ENCODE measurements around the gene DUOXA1. TPM values are rescaled to one million over a fixed set of nuclear protein-coding genes. Genes with fewer than 3 reads are reported as not detected.
A peak's percentile ranks its signal among the peaks of the same experiment; 100 is the strongest.

Gene DUOXA1
- total RNA-seq, 3 donors from 2014 or later, result 0.80 to 3.3 (median 1.0) TPM

DNA sequence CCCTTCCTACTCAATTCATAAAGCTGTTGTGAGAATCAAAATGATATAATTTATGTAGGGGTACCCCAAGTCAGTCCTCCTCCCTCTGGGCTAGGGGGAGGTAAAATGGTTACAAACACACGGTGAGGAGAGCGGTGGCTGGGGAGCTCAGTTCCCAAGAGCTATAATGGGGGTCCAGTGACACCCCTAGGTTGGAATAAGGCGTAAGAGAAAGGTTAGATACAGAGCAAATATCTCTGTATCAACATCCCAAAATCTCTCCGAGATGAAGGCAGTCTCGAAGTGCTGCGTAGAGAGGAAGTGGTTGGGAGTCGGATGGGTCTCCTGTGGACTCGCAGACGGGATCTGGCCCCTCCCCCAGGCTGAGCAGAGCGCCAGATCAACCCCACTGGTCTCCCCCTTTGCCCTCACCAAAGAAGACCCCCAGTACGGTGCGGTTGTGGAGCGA, 17.5 kb downstream of the DUOXA1 start:
- intact Hi-C loops (cut with DNase I; ENCODE audit: low total_unique reads), result no loop called here
- Histone ChIP-seq H3K9me3 (no peaks in the 10 kb centered on the region), H3K36me3 (no peaks in the 10 kb centered on the region), H3K4me3 (peak overlapping the region in 2 of 3 donors; percentile 21 to 56), H3K27ac (no peak overlapping the region), H3K4me1 (peaks cover 7% of the 10 kb centered on the region in 2 donors), H3K27me3 (peaks cover 14 to 80% of the 10 kb centered on the region in 2 donors)
- no peak for DNase-seq (ENCODE audit: low spot score in 2 of 2)
- TF ChIP-seq POLR2AphosphoS5 (IDR thresholded peaks at IDR 0.05) (no peak), POLR2A (IDR thresholded peaks at IDR 0.05) (no peak)
- TF ChIP-seq, protein P1, sequence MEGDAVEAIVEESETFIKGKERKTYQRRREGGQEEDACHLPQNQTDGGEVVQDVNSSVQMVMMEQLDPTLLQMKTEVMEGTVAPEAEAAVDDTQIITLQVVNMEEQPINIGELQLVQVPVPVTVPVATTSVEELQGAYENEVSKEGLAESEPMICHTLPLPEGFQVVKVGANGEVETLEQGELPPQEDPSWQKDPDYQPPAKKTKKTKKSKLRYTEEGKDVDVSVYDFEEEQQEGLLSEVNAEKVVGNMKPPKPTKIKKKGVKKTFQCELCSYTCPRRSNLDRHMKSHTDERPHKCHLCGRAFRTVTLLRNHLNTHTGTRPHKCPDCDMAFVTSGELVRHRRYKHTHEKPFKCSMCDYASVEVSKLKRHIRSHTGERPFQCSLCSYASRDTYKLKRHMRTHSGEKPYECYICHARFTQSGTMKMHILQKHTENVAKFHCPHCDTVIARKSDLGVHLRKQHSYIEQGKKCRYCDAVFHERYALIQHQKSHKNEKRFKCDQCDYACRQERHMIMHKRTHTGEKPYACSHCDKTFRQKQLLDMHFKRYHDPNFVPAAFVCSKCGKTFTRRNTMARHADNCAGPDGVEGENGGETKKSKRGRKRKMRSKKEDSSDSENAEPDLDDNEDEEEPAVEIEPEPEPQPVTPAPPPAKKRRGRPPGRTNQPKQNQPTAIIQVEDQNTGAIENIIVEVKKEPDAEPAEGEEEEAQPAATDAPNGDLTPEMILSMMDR (IDR thresholded peaks at IDR 0.05), result no peak

DNA sequence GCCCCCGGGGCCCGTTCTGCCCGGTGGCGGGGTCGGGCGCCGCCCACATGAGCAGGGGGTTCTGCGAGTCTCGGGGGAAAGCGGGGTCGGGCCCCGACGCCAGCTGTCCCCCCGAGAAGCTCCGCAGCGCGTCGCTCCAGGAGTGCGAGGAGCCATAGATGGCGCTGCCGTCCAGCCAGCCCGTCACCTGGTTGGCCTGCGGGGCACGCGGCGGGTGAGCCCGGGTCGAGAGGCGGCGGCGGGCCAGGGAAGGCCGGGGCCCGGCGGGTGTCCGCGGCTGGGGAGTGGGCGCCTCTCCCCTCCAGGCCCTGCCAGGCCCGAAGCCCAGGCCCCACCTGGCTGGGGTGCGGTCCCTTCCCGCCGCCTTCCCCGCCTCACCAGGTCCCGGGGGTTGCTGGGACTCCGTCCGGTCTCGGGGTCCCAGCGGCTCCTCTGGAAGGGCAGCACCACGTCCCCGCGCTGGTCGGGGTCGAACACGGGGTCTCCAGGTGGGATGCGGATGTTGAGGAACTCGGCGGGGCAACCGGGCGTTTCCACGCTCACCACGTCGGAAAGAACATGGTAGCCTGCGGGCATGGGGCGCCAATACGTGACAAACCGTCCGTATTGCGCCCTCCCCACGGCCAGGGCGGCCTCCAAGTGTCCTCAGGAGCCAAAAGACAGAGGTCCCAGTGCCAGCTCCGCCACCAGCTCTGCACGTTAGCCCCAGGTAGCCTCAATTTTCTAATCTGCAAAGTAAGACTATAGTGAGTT, 18.1 kb downstream of the DUOXA1 start:
- no peak for DNase-seq (ENCODE audit: low spot score in 2 of 2)
- no peak for TF ChIP-seq POLR2AphosphoS5 (IDR thresholded peaks at IDR 0.05)
- TF ChIP-seq, protein P1 (IDR thresholded peaks at IDR 0.05), result no peak
- TF ChIP-seq POLR2A (IDR thresholded peaks at IDR 0.05), result no peak
- peak overlapping the region in 1 of 3 donors; percentile 56 for H3K4me3 ChIP-seq
- peaks cover 14 to 80% of the 10 kb centered on the region in 2 donors for H3K27me3 ChIP-seq
- no peak overlapping the region for H3K27ac ChIP-seq
- intact Hi-C loops (cut with DNase I; ENCODE audit: low total_unique reads), result no loop called here
- no peaks in the 10 kb centered on the region for H3K9me3 ChIP-seq
- H3K36me3 ChIP-seq, result no peaks in the 10 kb centered on the region
- H3K4me1 ChIP-seq, result peaks cover under 1 to 1% of the 10 kb centered on the region in 2 donors

DNA sequence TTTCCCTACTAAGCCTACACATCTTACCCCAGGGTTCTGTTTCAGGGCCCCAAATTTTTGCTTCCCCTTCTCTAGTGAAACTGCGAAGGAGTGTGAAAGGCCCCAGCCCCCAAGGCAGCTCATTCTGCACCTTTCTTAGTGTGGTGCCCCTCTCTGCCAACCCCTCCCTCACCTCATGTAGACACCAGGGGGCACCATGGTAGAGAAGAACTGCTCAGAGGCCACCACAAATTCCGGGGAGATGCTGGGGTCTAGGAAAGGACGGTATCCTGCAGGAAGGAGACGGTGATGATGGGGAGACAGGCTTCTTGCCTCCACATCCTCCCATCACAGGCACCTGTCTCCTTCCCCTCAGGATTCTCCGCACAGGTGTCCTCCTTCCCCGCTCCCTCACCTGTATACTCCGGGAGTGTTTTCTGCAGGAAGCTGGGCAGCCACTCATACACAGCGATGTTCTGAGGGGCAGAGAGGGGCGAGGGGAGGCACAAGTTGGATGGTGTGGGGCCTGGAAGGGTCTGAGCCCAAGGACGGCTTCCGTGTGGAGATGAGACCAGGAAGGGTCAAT, 19.3 kb downstream of the DUOXA1 start:
- Histone ChIP-seq H3K27ac (no peak overlapping the region), H3K36me3 (no peaks in the 10 kb centered on the region), H3K4me3 (no peak overlapping the region), H3K9me3 (no peaks in the 10 kb centered on the region), H3K27me3 (peaks cover 14 to 69% of the 10 kb centered on the region in 2 donors), H3K4me1 (no peaks in the 10 kb centered on the region)
- DNase-seq (ENCODE audit: low spot score in 2 of 2), result no peak
- no peak for TF ChIP-seq POLR2A (IDR thresholded peaks at IDR 0.05)
- TF ChIP-seq, protein P1 (IDR thresholded peaks at IDR 0.05), result no peak
- TF ChIP-seq POLR2AphosphoS5 (IDR thresholded peaks at IDR 0.05), result no peak
- intact Hi-C loops (cut with DNase I; ENCODE audit: low total_unique reads), result no loop called here

DNA sequence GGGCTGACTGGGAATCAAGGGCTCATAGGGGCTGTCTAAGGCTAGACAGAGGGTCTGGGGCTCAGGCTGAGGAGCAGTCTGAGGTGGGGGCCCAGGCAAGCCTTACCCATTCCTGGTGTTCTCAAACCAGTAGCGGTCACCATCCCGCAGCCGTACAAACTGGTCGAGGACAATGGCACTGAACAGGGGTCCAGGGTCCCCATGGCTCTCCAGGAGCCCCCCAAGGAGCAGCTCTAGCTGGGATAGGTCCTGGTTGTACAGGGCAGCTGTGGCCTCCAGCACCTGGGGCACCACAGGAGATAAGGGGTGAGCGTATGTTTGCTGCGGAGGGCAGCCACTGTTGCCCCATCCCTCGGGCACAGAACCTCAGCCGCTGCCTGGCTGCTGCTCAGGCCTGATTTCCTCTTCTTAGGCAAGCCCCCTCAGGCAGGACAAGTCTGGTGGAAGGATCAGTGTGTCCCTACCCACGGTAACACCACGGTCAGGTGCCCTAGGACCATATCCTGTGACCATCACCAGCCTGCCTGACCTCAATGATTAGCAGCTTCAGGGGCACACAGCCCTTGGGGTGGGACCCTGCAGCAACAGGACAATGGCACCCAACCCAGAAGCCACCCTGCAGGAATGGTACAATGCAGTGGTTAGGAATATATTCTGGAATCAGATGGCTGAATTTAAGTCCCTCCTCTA, 21.6 kb downstream of the DUOXA1 start:
- Histone ChIP-seq H3K4me1 (no peaks in the 10 kb centered on the region), H3K9me3 (no peaks in the 10 kb centered on the region), H3K27ac (no peak overlapping the region), H3K27me3 (peaks cover 9 to 47% of the 10 kb centered on the region in 2 donors), H3K4me3 (no peak overlapping the region), H3K36me3 (no peaks in the 10 kb centered on the region)
- DNase-seq (ENCODE audit: low spot score in 2 of 2), result peak in 1 of 2 donors; percentile 42
- TF ChIP-seq, protein P1 (IDR thresholded peaks at IDR 0.05), result no peak
- TF ChIP-seq POLR2AphosphoS5 (IDR thresholded peaks at IDR 0.05), result no peak
- no peak for TF ChIP-seq POLR2A (IDR thresholded peaks at IDR 0.05)
- intact Hi-C loops (cut with DNase I; ENCODE audit: low total_unique reads), result no loop called here

All from breast epithelium (tissue), 4 donors.